GM23338 (cell line): ENCODE data around the gene CDHR5. TPM values are rescaled to one million over a fixed set of nuclear protein-coding genes. Genes with fewer than 3 reads are reported as not detected.

ENCODE experiments used
- CTCF ChIP-seq, 2 experiments: fragments of 200-600 bp in 1 of 2; sonication (generic) in 1 of 2; conservative IDR thresholded peaks; 2 replicates each; pipeline versions ENCODE4 v1.5.1 to v1.6.1; 2016 to 2017; ENCODE audit warnings: antibody characterized with exemption in 2 of 2, low read depth in 2 of 2, mild to moderate bottlenecking in 2 of 2, moderate library complexity in 1 of 2
- EZH2 ChIP-seq: fragments of 200-600 bp; sonication (generic); IDR thresholded peaks from one replicate; pipeline ENCODE4 v1.8.0; 2017; ENCODE audit warnings: antibody characterized with exemption, mild to moderate bottlenecking, low read depth; ENCODE audit not compliant: unreplicated experiment
- EZH2phosphoT487 ChIP-seq: fragments of 200-600 bp; sonication (generic); IDR thresholded peaks from one replicate; pipeline ENCODE4 v1.8.1; 2018; ENCODE audit warnings: antibody characterized with exemption; ENCODE audit not compliant: unreplicated experiment
- JUNB ChIP-seq: IDR thresholded peaks from one replicate; pipeline ENCODE4 v1.6.1; 2016; ENCODE audit warnings: antibody characterized with exemption; ENCODE audit not compliant: unreplicated experiment
- NANOG ChIP-seq: IDR thresholded peaks from 2 replicates; pipeline ENCODE4 v1.6.1; 2016; ENCODE audit warnings: antibody characterized with exemption, borderline replicate concordance
- REST ChIP-seq: IDR thresholded peaks from one replicate; pipeline ENCODE4 v1.6.1; 2018; ENCODE audit warnings: antibody characterized with exemption; ENCODE audit not compliant: unreplicated experiment
- ZNF331 ChIP-seq: fragments of 250-450 bp; sonication (Bioruptor Pico); IDR thresholded peaks from 2 replicates; pipeline ENCODE4 v1.5.0; 2020; ENCODE audit warnings: low read depth, mild to moderate bottlenecking, moderate library complexity
- ZNF462 ChIP-seq: fragments of 250-450 bp; sonication (Bioruptor Pico); IDR thresholded peaks from 2 replicates; pipeline ENCODE4 v1.5.0; 2020; ENCODE audit warnings: mild to moderate bottlenecking, moderate library complexity
- polyA plus RNA-seq: library from polyadenylated mRNA; unstranded; fragments of >200 nt; fragmentation: Nextera tagmentation; extraction: Ambion mirVana; gene quantifications from 2 replicates; pipeline ENCODE4 v1.2.1, GENCODE V29; 2016
- total RNA-seq: library from RNA; depleted of rRNA; stranded (reverse); fragments of >200 nt; shearing (Covaris generic); gene quantifications from 2 replicates; pipeline ENCODE4 v1.2.3, GENCODE V29; 2014

Gene CDHR5
- total and polyA plus RNA-seq, 2 experiments from 2014 or later = not detected

- TF ChIP-seq ZNF462 (CRISPR knock-in tag) (no peak), ZNF331 (CRISPR knock-in tag) (no peak), JUNB (no peak), NANOG (no peak), EZH2phosphoT487 (no peak), EZH2 (no peak), CTCF (conservative IDR thresholded peaks at IDR 0.05; ENCODE audit: low read depth in 2 of 2) (no peak), REST (no peak)
These were observed 1.9 kb upstream of the CDHR5 start, which contains the start of gene SCT (continued) for GRCh38 chr11:626475-627307.
